Muscle of arm (tissue), 12 donors: Measurements from ENCODE around the gene LRRC36. TPM values are rescaled to one million over a fixed set of nuclear protein-coding genes. Genes with fewer than 3 reads are reported as not detected.
"Not testable (repeated sequence)": the region's sequence is repeated elsewhere in the genome, so short reads cannot be mapped to it uniquely, and the experiment has no call there.

Experiments
- DNase-seq: peaks from one replicate; pipeline ENCODE4 v3.0.0-alpha.2; 2013
- polyA plus RNA-seq, 12 donors: library from polyadenylated mRNA; unstranded; fragments of 120-200 nt; gene quantifications; one replicate each; pipeline ENCODE4 v1.2.1, GENCODE V29; 2013; ENCODE audit not compliant: insufficient read length in 12 of 12

The LRRC36 gene
- polyA plus RNA-seq, 12 donors, result 0.24 to 1.1 (median 0.47) TPM; not detected in 2

DNA sequence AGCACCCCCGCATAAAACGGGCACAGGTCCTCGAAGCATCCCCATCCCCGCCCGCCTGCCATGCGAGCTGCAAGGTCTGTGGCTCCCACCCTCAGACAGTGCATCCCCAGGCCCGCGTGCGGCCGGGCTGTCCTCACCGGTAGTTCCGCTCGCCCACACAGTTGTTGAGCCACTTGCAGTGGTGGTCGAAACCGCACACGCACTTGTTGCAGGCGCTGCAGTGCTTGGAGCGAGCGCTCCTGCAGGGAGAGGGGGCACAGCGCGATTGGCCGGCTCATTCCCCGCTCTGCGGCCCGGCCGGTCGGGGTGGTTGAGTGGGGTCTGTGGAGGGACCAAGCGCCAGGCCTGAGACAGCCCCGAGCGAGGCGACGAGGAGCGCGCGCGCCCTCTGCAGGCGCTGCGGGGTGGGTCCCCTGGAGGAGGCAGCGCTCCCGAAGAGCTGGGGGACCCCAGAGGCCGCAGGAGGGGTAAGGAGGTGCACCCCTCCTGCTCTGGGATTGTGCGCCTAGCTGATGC is 72.7 kb downstream of the LRRC36 start:
- peak; percentile 68 for DNase-seq

DNA sequence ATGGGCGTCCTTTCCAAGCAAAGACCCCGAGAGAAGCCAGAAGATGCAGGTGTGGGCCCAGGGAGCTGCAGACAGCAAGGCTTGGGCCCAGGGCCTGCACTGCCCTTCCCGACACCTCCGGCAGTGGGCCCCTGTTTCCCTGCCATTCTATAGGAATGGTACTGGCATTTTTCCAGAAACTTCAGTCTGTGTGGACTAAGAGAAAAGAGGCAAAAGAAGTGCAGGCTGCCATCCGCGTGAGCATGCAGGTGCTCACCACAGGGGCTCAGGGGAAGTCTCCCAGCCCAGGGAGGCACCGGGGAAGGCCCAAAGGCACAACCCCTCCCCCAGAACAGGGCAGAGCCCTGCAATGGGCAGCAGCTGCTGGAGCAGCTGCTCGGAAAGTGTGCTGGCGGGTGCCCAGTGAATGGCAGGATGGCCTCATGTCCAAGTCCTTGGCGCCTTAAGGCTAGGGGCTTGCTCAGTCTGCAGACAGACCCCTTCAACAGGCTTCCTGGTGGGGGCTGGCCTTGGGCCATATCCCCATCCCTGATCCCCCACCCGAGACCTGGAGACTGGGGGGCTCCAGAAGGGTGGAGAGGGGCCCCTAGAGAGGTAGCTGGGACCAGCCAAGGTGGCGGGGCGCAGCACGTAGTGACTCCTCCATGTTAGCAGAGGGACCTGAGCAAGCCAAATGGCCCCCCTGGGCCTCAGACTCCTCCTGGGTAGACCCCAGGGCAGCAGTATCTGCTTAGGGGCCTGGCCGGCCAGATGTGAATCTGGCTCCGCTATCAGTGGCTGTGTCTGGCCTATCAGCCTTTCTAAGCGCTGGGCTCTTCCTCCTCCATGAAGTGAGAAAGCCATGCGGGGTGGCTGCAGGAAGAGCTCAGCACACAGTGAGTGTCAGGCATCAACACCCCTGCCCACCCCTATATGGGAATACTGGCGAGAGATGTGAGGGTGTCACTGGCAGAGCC is 73.4 kb downstream of the LRRC36 start:
- DNase-seq, result no peak

DNA sequence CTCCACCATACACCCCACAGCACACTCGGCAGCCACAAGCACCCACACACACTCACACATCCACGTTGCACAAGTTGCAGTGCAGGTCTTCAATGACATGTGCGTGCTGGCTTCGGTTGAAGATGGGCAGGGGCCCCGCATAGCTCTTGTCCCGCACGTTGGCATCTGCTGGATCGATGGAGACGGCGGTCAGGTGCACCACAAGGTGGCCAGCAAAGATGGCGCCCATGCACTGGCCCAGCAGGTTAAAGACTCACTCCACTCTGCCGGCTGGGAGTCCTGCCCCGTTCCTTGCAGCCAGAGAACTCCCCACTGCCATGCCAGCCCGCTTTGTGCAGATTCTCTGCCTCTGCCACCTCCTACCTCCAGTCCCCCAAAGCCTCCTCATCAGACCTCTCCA is 74.3 kb downstream of the LRRC36 start:
- no peak for DNase-seq

DNA sequence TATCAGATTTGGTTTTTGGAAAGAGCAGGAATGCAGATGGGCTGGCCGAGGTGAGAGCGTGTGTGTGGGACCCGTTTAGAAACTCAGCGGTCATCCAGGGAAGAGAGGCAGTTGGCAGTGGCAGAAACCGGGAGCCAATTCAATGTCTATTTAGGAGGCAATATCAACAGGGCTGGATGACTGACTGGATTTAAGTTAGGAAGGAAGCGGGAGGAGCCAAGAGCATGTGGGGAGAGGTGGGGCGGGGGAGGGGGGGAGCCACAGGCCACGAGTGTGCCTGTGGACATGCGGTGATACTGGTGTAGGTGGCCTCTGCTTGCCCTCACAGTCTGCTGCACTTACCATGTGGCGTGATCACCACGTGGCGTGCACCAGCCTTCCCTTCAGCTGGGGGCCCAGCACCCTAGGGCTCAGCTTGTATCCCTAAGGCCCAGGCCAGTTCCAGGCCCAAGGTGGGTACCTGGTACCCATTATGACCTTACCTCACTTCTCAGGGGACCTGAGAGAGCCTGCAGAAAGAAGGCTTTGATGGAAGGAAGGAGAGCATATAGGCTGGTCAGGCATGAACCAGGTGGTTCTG is 77.5 kb downstream of the LRRC36 start:
- DNase-seq, result no peak

DNA sequence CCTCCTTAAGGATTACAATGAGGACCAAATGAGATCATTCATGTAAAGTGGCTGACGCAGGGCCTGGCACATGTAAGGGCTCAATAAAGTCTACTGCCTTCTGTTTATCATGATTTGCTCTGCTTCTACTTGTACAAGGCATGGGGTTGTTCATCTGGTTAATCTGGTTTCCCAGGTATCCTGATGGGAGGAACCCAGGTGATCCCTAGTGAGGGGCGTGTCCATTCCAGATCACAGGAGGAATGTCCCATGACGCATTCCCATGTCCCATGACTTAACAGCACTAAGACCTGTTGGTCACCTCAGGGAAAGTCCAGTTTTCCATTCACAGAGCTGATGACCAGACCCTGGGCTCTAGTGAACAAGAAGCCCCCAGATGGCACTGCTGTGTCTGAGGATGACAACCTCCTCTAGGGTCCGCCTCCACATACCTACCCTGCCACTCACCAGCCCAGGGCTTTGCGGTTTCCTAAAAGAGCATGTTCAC is 78.2 kb downstream of the LRRC36 start:
- DNase-seq, result no peak

DNA sequence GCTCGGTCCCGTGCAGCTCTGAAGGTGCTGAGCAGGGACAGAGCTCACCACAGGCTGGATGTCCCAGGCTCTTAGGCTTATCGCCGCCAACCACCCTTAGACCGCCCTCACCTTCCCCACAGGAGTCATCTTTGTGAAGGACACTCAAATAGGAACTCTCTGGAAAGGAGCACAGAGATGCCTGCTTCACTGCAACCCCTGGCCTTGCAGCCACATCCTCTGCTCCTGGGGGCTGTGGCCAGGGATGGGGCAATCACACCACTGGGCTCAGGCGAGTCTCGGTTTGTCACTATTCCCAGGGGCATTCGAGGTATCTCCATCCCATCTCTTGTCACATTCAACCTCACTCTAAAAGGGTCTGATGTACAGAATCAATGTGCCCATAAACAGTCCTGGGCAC is 78.7 kb downstream of the LRRC36 start:
- DNase-seq, result no peak

DNA sequence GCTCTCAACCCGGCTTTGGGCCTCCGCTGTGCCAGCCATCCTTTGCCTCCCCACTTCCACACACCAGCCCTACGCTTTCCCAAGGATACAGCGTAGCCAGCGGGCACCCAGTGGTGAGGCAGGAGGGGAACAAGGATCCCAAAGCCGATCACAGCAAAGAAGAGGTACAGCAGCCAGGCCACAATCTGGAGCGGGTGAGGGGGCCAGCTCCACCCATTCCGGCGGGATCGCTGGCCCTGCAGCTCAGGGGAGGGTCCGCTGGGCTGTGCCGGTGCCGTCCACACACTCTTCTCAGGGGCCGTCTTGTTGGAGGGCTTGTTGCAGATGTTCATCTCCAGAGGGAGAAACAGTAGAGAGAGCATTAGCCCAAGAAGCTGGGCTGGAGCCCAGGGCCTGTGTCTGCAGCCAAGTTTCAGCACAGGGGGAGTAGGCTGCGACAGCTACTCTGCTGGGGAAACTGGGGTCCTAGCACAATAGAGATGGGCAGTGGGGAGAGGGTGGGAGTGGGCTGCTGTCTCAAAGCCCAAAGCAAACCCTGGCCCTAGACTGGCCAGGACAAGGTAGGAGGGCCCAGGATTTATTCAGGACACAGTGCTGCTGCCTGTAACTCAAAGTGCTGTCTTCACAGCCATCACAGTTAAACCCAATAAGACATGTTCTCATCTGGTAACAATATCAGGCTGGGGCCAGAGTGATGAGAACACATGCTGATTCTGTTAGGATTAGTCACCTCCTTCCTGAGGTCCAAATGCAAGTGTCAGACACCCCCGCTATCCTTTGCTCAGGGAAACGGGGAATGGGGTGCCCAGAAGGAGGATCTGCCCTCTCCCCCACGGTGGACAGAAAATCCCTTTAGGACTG is 79.7 kb downstream of the LRRC36 start:
- peak; percentile 91 for DNase-seq

DNA sequence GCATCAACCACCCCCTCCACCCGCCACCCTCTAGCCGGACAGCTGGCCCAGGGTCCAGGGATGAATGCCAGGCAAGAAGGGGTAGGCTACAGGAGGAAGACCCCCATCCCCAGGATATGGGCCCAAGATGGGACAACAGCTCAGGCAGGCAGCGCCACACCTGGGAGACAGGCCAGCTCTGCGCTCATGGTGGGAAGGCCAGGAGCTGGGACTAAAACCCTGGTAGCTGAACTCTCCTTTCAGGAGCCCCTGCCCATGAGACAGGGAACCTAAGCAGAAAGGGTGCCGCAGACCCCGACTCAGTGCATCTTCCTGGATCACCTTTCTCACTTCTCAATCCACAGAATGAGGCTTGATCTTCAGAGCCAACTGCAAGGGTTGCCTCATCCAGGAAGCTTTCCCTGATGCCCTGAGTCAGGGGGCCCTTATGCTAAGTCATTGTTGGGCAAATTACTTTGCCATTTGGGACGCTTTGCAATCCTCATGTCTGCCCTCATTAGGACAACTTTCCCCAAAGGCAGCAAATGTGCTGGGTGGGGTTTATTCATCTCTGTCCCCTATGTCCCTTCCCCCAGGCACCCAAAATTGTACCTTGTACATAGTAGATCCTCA is 80.7 kb downstream of the LRRC36 start:
- no peak for DNase-seq

DNA sequence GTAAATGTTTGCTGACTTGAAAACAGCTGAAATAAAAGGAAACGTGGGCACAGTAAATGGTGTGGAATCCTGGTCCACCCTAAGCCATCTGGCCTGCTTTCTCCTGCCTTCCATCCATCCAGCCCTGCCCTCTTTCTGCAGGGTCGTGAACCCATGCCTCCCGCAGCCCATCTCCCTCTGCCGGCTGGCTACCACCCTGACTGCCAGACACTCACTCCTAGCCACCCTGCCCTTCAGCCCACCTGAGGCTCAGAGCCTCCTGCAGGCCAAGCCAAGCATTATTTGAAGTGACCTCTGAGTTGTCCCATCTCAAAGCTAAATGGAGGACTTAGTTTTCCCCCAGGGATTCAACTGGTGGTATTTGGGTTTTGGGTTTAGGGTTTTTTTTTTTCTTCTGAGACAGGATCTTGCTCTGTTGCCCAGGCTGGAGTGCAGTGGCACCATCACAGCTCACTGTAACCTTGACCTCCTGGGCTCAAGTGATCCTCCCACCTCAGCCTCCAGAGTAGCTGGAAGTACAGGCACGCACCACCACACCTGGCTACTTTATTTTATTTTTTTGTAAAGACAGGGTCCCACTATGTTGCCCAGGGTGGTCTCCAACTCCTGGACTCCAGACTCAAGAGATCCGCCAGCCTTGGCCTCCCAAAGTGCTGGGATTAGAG is 81.3 kb downstream of the LRRC36 start:
- no peak for DNase-seq

DNA sequence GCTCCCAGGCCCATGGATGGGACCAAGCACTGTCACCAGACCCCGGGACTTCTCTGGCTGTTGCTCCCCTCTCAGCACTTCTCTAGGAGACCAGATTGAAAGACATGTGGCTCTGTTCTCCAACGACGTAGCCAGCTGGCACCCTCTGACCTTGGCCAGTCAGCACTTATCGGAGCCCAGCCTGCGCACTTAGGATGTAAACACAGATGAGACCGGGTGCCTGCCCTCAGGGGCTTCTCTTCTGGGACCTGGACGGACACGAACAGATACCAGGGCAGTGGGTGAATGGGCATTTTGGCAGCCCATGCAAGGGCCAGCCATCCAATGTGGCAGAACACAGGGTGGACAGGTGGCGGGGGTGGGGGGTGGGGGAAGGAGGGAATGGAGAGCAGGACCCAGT is 83.0 kb downstream of the LRRC36 start:
- no peak for DNase-seq

DNA sequence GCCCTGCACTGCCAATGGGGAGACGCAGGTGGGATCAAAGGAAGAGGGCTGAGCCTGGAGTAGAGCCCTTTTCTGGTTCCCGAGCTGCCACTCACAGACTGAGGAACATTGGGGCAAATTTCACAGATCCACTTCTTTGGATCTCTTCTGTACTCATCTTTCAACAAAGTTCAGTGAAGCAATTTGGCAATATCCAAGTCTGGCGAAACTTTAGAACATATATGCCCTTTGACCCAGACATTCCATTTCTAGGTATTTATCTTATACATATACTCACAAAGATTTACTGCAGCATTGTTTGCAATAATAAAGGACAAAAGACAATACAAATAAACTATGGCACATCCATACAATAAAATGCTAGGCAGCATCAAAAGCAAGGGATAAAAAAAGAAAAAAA is 84.7 kb downstream of the LRRC36 start:
- no peak for DNase-seq

DNA sequence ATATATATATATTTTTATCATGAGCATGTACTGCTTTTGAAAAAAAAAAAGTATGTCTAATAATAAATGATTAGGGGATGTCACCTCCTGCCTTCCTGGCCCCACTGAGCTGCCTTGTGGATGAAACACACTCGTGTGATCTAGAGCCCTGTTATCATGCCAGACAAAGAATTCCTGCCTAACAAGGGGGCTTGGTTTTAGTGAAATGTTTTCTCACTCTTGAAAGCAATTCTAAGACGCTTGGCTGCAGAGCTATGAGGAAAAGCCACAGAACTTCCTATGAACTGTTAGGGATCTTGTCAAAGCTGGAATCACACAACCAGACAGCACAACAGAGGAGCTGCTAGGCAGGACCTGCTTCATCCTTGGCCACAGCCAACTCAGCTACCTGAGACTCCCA is 85.7 kb downstream of the LRRC36 start:
- no peak for DNase-seq

DNA sequence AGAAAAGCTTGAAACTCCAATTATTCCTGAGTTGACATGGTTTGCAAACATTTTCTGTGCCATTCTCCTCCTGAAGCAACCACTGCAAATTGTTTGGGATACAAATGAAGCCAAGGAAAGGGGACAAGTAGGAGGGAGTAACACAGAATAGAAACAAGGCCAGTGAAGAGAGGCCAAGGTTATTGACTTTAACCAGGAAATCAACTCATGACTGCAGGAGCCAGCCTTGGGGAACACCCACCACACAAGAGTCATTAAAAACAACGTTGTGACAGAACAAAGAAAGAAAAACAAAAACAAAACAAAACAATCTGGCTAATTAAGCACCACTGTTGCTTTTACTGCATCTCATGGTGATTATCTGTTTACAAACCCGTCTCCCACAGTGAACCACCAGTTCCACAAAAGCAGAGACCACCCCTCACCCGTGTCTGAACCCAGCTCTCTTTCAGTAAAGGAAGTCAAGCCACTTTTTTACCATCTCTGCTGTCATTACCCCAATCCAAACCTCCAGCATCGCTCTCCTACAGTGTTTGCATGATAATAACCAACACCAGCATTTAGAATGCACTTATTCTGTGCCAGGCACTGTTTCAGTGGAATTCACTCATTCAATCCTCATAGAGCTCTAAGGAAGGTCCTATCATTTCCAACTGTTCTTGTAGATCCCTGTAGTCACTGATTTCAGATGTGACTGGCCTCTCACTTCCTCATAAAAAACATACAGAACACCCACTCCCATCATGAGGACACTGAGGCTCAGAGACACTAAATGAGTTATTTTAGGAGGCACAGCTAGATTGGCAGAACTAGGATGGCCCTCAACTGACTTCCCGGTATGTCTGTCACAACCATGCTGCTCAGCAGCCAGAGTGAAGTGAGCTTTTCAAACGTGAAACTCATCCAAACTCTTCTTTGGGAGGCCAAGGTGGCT is 87.6 kb downstream of the LRRC36 start:
- DNase-seq, result no peak

DNA sequence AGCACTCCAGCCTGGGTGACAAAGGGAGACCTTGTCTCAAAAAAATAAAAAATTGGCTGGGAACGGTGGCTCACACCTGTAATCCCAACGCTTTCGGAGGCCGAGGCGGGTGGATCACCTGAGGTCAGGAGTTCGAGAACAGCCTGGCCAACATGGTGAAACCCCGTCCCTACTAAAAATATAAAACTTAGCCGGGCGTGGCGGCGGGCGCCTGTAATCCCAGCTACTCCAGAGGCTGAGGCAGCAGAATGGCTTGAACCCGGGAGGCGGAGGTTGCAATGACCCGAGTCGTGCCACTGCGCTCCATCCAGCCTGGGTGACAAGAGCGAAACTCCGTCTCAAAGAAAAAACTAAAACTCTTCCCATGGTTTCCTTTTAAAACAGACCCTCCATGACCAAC is 88.8 kb downstream of the LRRC36 start:
- DNase-seq, result not testable (repeated sequence)

DNA sequence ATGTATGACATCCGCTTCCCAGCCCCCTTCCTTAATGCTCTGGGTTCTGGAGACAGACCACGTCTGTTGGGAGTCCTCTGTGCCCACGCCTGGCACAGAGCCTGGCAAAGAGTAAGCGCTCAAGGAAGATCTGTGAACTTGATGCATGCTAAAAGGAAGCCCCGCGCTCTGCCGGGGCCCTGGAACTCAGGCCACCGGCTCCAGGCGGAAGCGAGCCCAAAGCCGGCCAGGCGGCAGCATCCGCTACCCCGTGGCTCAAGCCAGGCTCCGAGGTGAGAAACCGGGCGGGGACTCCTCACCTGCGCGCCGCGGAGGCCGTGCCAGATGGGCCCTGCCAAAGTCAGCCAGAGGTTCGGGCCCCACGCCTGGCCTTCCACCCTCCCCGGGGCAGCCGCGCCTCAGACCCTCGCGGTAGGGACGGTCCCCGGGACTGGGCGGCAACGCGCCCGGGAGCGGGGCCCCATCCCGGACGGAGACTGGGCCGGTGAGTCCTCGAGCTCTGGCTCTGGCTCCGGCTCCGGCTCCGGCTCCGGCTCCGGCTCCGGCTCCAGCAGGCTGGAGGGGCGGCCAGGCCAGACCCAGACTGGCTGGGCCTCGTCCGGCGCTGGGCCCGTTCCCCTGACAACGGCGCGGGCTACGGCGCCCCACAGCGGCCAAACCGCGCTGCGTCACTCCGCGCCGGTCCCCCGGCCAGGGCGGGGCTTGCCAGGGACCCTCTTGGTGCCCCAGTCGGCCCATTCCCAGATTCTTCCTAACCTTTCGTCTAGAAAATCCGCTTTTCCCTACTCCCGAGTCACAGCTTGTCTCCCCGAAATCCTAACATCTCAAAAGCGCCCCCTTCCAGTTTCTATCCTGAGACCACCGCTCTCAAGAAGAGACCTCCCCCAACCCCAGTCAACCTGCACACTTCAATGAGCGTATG is 89.5 kb downstream of the LRRC36 start, which contains the start of gene ZDHHC1:
ZDHHC1 (minus strand) TSS at position 606 of the 922 bp plus-strand sequence. CDS start 8,702 bp downstream, outside the sequence.
- peak; percentile 82 for DNase-seq

DNA sequence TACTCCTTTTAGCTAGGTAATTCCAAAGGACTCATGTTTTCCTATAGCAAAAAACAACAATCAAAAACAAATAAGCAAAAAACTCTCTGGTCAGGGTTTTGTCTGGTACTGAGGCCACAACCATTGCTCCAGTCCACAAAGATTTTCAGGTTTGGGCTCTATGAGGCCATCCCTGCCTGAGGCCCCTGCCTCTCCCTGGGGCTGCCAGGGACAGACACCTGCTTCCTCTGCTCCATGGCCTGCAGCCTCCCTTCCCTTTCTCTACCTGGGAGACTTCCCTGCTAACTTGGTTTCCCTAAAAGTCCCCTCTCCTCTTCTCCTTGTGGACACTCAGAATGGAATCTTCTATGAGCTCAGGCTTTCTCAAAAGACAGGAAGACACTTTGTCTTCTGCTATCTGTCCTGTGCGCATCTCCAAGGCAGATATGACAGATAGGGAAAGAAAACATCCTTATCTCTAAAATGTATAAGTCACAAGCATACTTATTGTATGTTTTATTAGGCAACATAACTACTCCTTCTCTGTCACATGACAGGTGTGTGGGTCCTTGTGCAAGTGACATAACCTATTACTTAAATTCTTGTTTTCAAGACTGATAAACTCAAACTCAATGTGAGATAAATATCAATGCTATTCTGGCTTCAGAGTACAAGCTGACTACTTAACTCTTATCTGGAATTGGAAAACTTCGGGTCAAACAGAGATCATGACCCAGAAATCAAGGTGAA is 90.9 kb downstream of the LRRC36 start:
- no peak for DNase-seq

DNA sequence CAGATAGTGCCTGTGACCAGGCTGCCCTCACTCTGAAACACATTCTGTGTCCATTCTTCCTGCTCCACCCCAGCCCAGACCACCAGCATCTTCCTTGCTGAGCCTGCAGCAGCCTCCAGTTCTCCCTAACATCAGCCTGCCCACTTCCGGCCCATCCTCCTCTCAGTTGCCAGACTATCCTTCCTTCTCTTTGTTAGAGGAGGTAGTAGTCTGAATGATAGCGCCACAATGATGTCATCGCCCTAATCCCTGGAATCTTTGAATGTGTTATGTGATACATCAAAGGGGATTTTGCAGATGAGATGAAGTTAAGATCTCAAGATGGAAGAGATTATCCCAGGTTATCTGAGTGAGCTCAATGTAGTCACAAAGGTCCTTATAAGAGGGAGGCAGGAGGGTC is 92.9 kb downstream of the LRRC36 start:
- no peak for DNase-seq

DNA sequence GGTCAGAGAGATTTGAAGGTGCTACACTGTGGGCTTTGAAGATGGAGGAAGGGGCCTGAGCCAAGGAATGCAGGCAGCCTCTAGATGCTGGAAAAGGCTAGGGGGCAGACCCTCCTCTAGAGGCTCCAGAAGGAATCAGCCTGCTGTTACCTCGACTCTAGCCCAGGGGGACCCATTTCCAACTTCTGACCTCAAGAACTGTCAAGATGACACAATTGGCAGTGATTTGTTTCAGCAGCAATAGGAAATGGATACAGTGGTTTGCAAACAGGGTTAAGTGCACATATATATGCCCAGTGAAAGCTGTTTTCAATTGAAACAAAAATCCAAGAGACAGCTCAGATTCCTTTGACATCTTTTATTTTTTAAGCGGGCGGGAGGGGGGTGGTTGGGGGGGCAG is 93.3 kb downstream of the LRRC36 start:
- DNase-seq, result no peak
